GM18909 (cell line): Measurements from ENCODE around the gene EPS8L2.
A peak's percentile ranks its signal among the peaks of the same experiment; 100 is the strongest.

ENCODE experiments used
- ATAC-seq: cut with Tn5 transposase; IDR thresholded peaks from one replicate; pipeline ENCODE4 v1.9.1; 2021; ENCODE audit warnings: mild to moderate bottlenecking; ENCODE audit not compliant: unreplicated experiment, poor library complexity

The EPS8L2 gene

GRCh38 chr11:747158-748006, 41.4 kb downstream of the EPS8L2 start, which contains the start of gene TALDO1:
Gene TALDO1 (plus strand): TSS chr11:747464. CDS start chr11:747482, 18 bp downstream.
- ATAC-seq = peak; percentile 92

GRCh38 chr11:748007-748359, 42.0 kb downstream of the EPS8L2 start:
- peak; percentile 11 for ATAC-seq

- ATAC-seq = no peak
These were observed 43.7 kb downstream of the EPS8L2 start for GRCh38 chr11:749731-750130.

- no peak for ATAC-seq
These were observed 54.2 kb downstream of the EPS8L2 start for GRCh38 chr11:760236-760635.

- ATAC-seq = no peak
These were observed 55.6 kb downstream of the EPS8L2 start for GRCh38 chr11:761526-762108.

- no peak for ATAC-seq
These were observed 56.5 kb downstream of the EPS8L2 start for GRCh38 chr11:762421-763072.

- no peak for ATAC-seq
These were observed 57.0 kb downstream of the EPS8L2 start for GRCh38 chr11:763073-763463.

GRCh38 chr11:763549-764321, 57.7 kb downstream of the EPS8L2 start:
- no peak for ATAC-seq

GRCh38 chr11:764322-765024, 58.4 kb downstream of the EPS8L2 start:
- ATAC-seq = no peak

- ATAC-seq = no peak
These were observed 59.2 kb downstream of the EPS8L2 start for GRCh38 chr11:765025-765801.

- ATAC-seq = no peak
These were observed 59.7 kb downstream of the EPS8L2 start for GRCh38 chr11:765802-766091.

- no peak for ATAC-seq
These were observed 60.3 kb downstream of the EPS8L2 start for GRCh38 chr11:766106-766935.

GRCh38 chr11:766936-767210, 60.8 kb downstream of the EPS8L2 start:
- no peak for ATAC-seq

GRCh38 chr11:767238-767637, 61.2 kb downstream of the EPS8L2 start:
- ATAC-seq = no peak

- ATAC-seq = no peak
These were observed 64.0 kb downstream of the EPS8L2 start for GRCh38 chr11:769887-770641.

GRCh38 chr11:770642-771616, 64.9 kb downstream of the EPS8L2 start:
- no peak for ATAC-seq

- ATAC-seq = no peak
These were observed 65.7 kb downstream of the EPS8L2 start for GRCh38 chr11:771617-772204.
